AG09319 (cell line): ENCODE measurements around the gene SCARF1.

ENCODE experiments used
- DNase-seq: peaks from one replicate; pipeline ENCODE4 v3.0.0-alpha.2; 2010; ENCODE audit warnings: low read depth; ENCODE audit errors: extremely low read depth
- CTCF ChIP-seq: IDR thresholded peaks from 2 replicates; pipeline ENCODE4 v1.5.1; 2011; ENCODE audit warnings: low read depth, mild to moderate bottlenecking, inconsistent platforms, low read length, moderate library complexity

SCARF1 gene

GRCh38 chr17:1639549-1640180, 5.9 kb downstream of the SCARF1 start:
- TF ChIP-seq CTCF: no peak
- no peak for DNase-seq

GRCh38 chr17:1638624-1639300, 6.8 kb downstream of the SCARF1 start:
- DNase-seq: no peak
- no peak for TF ChIP-seq CTCF

- no peak for TF ChIP-seq CTCF
- DNase-seq: no peak
These were observed 7.4 kb downstream of the SCARF1 start for GRCh38 chr17:1638171-1638590.

GRCh38 chr17:1636732-1637285, 8.7 kb downstream of the SCARF1 start:
- no peak for DNase-seq
- no peak for TF ChIP-seq CTCF

GRCh38 chr17:1635675-1636465, 9.7 kb downstream of the SCARF1 start:
- DNase-seq: no peak
- TF ChIP-seq CTCF: no peak

- no peak for DNase-seq
- no peak for TF ChIP-seq CTCF
These were observed 10.5 kb downstream of the SCARF1 start for GRCh38 chr17:1634841-1635650.
